ENCODE data around the gene SMPD3. TPM values are rescaled to one million over a fixed set of nuclear protein-coding genes. Genes with fewer than 3 reads are reported as not detected.

Gene SMPD3
- total RNA-seq, 1 donor = 0.86 TPM

DNA sequence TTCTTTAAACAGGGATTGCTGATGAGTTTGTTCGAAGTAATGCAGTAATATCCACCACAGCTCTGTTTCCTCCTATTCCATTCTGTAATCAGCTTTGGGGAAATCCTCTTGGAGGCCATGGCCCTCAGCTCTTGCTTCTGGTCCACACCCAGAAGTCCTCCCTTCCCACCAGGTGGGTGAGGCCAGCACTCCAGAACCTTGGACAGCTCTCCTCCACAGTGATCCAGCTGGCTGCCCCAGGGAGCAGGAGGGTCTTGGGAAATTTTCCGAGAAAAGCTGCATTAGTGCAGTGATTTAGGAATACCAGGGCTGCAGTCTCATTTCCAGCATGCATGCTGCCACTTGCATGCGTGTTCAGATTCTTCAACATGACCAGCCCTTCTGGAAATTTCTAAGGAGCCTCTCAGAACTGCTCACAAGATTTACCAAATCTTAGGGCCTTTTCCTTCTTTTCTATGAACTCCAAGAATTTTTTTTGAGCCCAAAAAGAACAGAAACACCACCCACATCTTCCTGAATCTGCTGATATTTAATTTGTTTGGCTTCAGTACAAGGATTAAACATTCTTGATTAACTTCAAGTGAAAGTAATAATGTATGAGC lies 4.2 kb downstream of the SMPD3 start:
- no peak for TF ChIP-seq CTCF (IDR thresholded peaks at IDR 0.05; ENCODE audit: insufficient read depth, low read depth, low read length)
- DNase-seq (ENCODE audit: low read depth) = peak; percentile 53
- H3K4me3 ChIP-seq (ENCODE audit: low read depth, low read length) = no peak overlapping the region

DNA sequence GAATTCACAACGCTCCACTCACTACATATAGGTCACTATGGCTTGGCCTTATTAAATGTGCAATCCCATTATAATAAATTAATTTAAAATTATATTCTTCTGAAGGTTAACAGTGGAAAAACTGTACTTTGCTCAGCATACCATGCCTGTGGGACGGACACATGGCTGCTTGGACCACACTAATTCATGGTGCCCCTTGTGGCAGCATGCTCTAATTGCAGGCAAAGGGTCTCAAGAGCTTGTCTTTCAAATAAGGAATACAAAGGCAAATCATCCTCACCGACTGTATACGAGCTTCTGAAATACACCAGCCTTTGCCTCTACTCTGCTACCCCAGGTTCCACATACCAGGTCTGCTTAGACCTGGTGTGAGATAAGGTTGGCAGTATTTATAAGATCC lies 11.7 kb downstream of the SMPD3 start:
- H3K4me3 ChIP-seq (ENCODE audit: low read depth, low read length) = no peak overlapping the region
- no peak for DNase-seq (ENCODE audit: low read depth)
- TF ChIP-seq CTCF (IDR thresholded peaks at IDR 0.05; ENCODE audit: insufficient read depth, low read depth, low read length) = no peak

- DNase-seq (ENCODE audit: low read depth) = no peak
- no peak overlapping the region for H3K4me3 ChIP-seq (ENCODE audit: low read depth, low read length)
- no peak for TF ChIP-seq CTCF (IDR thresholded peaks at IDR 0.05; ENCODE audit: insufficient read depth, low read depth, low read length)
These were observed 13.6 kb downstream of the SMPD3 start for GRCh38 chr16:68434624-68435210.

DNA sequence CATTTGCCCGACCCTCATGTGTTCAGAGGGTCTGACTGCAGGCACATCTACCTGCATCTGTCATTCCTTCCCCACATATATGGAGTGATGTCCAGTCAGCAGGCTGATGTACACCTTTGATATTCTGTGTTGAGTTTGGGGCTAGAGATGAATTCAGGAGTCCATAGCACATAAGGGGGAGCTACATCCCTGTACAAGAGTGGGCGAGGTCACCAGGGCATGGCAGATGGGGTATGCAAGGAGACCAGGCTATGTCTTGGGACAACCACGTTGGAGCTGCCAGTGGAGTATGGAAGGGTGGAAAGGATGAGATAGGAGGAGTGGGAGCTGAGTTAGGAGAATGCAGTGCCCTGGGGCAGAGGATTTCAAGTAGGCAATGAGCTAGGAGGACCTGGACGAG lies 15.0 kb downstream of the SMPD3 start:
- no peak for DNase-seq (ENCODE audit: low read depth)
- no peak overlapping the region for H3K4me3 ChIP-seq (ENCODE audit: low read depth, low read length)
- no peak for TF ChIP-seq CTCF (IDR thresholded peaks at IDR 0.05; ENCODE audit: insufficient read depth, low read depth, low read length)

GRCh38 chr16:68432701-68433100 lies 15.6 kb downstream of the SMPD3 start:
- no peak overlapping the region for H3K4me3 ChIP-seq (ENCODE audit: low read depth, low read length)
- no peak for TF ChIP-seq CTCF (IDR thresholded peaks at IDR 0.05; ENCODE audit: insufficient read depth, low read depth, low read length)
- DNase-seq (ENCODE audit: low read depth) = no peak

- H3K4me3 ChIP-seq (ENCODE audit: low read depth, low read length) = no peak overlapping the region
- no peak for TF ChIP-seq CTCF (IDR thresholded peaks at IDR 0.05; ENCODE audit: insufficient read depth, low read depth, low read length)
These were observed 19.0 kb downstream of the SMPD3 start for GRCh38 chr16:68429076-68429854.

More at GRCh38 chr16:68429076-68429854, 19.0 kb downstream of the SMPD3 start:
- no peak for DNase-seq (ENCODE audit: low read depth)
